HG03139 (cell line): ENCODE data around the gene IL31.
"Not testable (repeated sequence)": the region's sequence is repeated elsewhere in the genome, so short reads cannot be mapped to it uniquely, and the experiment has no call there.

Experiments used
- ATAC-seq: cut with Tn5 transposase; IDR thresholded peaks from one replicate; pipeline ENCODE4 v1.9.1; 2021; ENCODE audit not compliant: unreplicated experiment

The IL31 gene

GRCh38 chr12:122192441-122192840 is 18.4 kb upstream of the IL31 start:
- ATAC-seq = no peak

GRCh38 chr12:122190842-122191668 is 17.0 kb upstream of the IL31 start:
- ATAC-seq = no peak

- no peak for ATAC-seq
Measured at GRCh38 chr12:122189626-122190475, 15.8 kb upstream of the IL31 start.

GRCh38 chr12:122187466-122187865 is 13.4 kb upstream of the IL31 start:
- ATAC-seq = no peak

GRCh38 chr12:122185494-122186082 is 11.6 kb upstream of the IL31 start:
- ATAC-seq = no peak

GRCh38 chr12:122185079-122185478 is 11.1 kb upstream of the IL31 start:
- ATAC-seq = no peak

GRCh38 chr12:122184517-122184916 is 10.5 kb upstream of the IL31 start:
- no peak for ATAC-seq

GRCh38 chr12:122183588-122183940 is 9.5 kb upstream of the IL31 start:
- no peak for ATAC-seq

GRCh38 chr12:122182887-122183587 is 9.0 kb upstream of the IL31 start, which contains the start of gene LRRC43:
TSS of gene LRRC43 (plus strand) at chr12:122183123. CDS start at chr12:122183145, 22 bp downstream.
- no peak for ATAC-seq

- not testable (repeated sequence) for ATAC-seq
Measured at GRCh38 chr12:122176473-122176872, 2.5 kb upstream of the IL31 start.

GRCh38 chr12:122172262-122172939 is 1.6 kb downstream of the IL31 start:
- ATAC-seq = no peak

- ATAC-seq = no peak
Measured at GRCh38 chr12:122171399-122171798, 2.6 kb downstream of the IL31 start.

- ATAC-seq = no peak
Measured at GRCh38 chr12:122168492-122168891, 5.5 kb downstream of the IL31 start.

GRCh38 chr12:122167356-122167925 is 6.6 kb downstream of the IL31 start:
- no peak for ATAC-seq

- ATAC-seq = no peak
Measured at GRCh38 chr12:122166422-122167349, 7.3 kb downstream of the IL31 start.

GRCh38 chr12:122162976-122163375 is 11.0 kb downstream of the IL31 start:
- no peak for ATAC-seq

GRCh38 chr12:122161682-122162081 is 12.3 kb downstream of the IL31 start:
- ATAC-seq = no peak

GRCh38 chr12:122160761-122161160 is 13.3 kb downstream of the IL31 start:
- no peak for ATAC-seq

GRCh38 chr12:122159882-122160281 is 14.1 kb downstream of the IL31 start:
- ATAC-seq = no peak
